ENCODE measurements around the gene GPX4. TPM values are rescaled to one million over a fixed set of nuclear protein-coding genes. Genes with fewer than 3 reads are reported as not detected.

Gene GPX4
- total and polyA plus RNA-seq, 2 of the 13 experiments (the other 11 are each of a cell fraction or from before 2014, with no cell fraction given) = 535 to 613 TPM

- TF ChIP-seq, protein P1, sequence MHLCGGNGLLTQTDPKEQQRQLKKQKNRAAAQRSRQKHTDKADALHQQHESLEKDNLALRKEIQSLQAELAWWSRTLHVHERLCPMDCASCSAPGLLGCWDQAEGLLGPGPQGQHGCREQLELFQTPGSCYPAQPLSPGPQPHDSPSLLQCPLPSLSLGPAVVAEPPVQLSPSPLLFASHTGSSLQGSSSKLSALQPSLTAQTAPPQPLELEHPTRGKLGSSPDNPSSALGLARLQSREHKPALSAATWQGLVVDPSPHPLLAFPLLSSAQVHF (CRISPR knock-in tag; IDR thresholded peaks at IDR 0.05) = no peak
- TF ChIP-seq ZBTB33 (CRISPR knock-in tag; IDR thresholded peaks at IDR 0.05) = peak; percentile 88; the same call in 1 of the 2 replicates
Observed at GRCh38 chr19:1122972-1123363, 19.2 kb downstream of the GPX4 start (continued).

DNA sequence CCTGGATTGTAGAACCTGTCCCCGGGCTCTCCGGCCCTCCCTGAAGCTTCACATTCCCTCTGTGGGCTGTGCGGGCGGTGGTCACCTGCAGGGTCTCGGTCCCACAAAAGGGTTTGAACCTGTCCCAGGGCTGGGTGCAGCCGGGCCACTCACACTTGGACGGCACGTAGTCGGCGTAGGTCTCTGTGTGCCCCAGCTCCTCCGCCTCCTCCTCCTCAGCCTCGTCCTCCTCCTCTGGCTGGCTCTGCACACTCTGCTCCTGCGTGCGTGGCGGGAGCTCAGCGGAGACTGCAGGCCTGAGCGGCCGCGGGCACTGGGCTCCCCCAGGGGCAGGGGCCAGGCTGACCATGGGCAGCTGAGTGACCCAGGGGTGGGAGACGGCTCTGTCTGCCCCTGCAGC lies 19.6 kb downstream of the GPX4 start:
- TF ChIP-seq MIXL1 (CRISPR knock-in tag; IDR thresholded peaks at IDR 0.05) (no peak), NAIF1 (CRISPR knock-in tag; IDR thresholded peaks at IDR 0.05; ENCODE audit: borderline replicate concordance) (no peak), ZNF263 (CRISPR knock-in tag; IDR thresholded peaks at IDR 0.05) (no peak), IKZF4 (CRISPR knock-in tag; IDR thresholded peaks at IDR 0.05; ENCODE audit: borderline replicate concordance, low read depth, not compliant biosample characterization) (no peak), ZNF639 (CRISPR knock-in tag; conservative IDR thresholded peaks at IDR 0.05) (no peak), ISL2 (CRISPR knock-in tag; IDR thresholded peaks at IDR 0.05) (no peak), KDM6A (CRISPR knock-in tag; IDR thresholded peaks at IDR 0.05; ENCODE audit: low read depth) (no peak), FOXO1 (CRISPR knock-in tag; IDR thresholded peaks at IDR 0.05) (no peak), ZSCAN21 (CRISPR knock-in tag; IDR thresholded peaks at IDR 0.05; ENCODE audit: borderline replicate concordance) (no peak), POLR2G (IDR thresholded peaks at IDR 0.05; ENCODE audit: low read depth, low read length) (no peak), ZNF383 (CRISPR knock-in tag; IDR thresholded peaks at IDR 0.05; ENCODE audit: borderline replicate concordance) (no peak), ZFP82 (CRISPR knock-in tag; IDR thresholded peaks at IDR 0.05; ENCODE audit: borderline replicate concordance) (no peak)
- TF ChIP-seq, protein P2, sequence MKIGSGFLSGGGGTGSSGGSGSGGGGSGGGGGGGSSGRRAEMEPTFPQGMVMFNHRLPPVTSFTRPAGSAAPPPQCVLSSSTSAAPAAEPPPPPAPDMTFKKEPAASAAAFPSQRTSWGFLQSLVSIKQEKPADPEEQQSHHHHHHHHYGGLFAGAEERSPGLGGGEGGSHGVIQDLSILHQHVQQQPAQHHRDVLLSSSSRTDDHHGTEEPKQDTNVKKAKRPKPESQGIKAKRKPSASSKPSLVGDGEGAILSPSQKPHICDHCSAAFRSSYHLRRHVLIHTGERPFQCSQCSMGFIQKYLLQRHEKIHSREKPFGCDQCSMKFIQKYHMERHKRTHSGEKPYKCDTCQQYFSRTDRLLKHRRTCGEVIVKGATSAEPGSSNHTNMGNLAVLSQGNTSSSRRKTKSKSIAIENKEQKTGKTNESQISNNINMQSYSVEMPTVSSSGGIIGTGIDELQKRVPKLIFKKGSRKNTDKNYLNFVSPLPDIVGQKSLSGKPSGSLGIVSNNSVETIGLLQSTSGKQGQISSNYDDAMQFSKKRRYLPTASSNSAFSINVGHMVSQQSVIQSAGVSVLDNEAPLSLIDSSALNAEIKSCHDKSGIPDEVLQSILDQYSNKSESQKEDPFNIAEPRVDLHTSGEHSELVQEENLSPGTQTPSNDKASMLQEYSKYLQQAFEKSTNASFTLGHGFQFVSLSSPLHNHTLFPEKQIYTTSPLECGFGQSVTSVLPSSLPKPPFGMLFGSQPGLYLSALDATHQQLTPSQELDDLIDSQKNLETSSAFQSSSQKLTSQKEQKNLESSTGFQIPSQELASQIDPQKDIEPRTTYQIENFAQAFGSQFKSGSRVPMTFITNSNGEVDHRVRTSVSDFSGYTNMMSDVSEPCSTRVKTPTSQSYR (CRISPR knock-in tag; IDR thresholded peaks at IDR 0.05; ENCODE audit: borderline replicate concordance) = no peak
- TF ChIP-seq, protein P3, sequence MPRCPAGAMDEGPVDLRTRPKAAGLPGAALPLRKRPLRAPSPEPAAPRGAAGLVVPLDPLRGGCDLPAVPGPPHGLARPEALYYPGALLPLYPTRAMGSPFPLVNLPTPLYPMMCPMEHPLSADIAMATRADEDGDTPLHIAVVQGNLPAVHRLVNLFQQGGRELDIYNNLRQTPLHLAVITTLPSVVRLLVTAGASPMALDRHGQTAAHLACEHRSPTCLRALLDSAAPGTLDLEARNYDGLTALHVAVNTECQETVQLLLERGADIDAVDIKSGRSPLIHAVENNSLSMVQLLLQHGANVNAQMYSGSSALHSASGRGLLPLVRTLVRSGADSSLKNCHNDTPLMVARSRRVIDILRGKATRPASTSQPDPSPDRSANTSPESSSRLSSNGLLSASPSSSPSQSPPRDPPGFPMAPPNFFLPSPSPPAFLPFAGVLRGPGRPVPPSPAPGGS (CRISPR knock-in tag; IDR thresholded peaks at IDR 0.05) = no peak
- 95% methylated on average over 8 of the region's 20 CpGs for WGBS (ENCODE audit: low lambda C conversion rate)
- in situ Hi-C loops (cut with HindIII; ENCODE audit: extremely low pct_ligation_motif_present, low pct_unique_long_range_greater_than_20kb) (no loop called here), intact Hi-C loops (cut with micrococcal nuclease; ENCODE audit: unreplicated experiment) (no loop called here)
- ATAC-seq (no peak; the same call in 2 of the 3 replicates), FAIRE-seq (no peak), DNase-seq (ENCODE audit: low spot score) (no peak)
- Histone ChIP-seq H3K9ac (ENCODE audit: insufficient read depth, low read depth, low read length) (no peak overlapping the region), H3K27ac (ENCODE audit: extremely low read length, insufficient read depth, low read length) (no peak overlapping the region), H3K4me2 (ENCODE audit: low read depth, low read length) (no peak overlapping the region), H3K79me2 (ENCODE audit: insufficient read depth, low read length) (no peaks in the 10 kb centered on the region), H2AFZ (ENCODE audit: low read length) (no peak overlapping the region), H3K4me3 (replicated peaks in 1 of 3; ENCODE audit: insufficient read depth in 1 of 3, low read depth in 2 of 3, low read length in 3 of 3) (no peak overlapping the region), H3K4me1 (ENCODE audit: insufficient read depth, low read length) (no peaks in the 10 kb centered on the region), H3K27me3 (ENCODE audit: control insufficient read depth in 1 of 2, insufficient read depth in 2 of 2, low read length in 2 of 2) (no peaks in the 10 kb centered on the region), H3K36me3 (replicated peaks in 1 of 2; ENCODE audit: control insufficient read depth in 1 of 2, insufficient read depth in 2 of 2, low read length in 2 of 2) (peaks cover 22 to 47% of the 10 kb centered on the region in 2 experiments; a peak in 4 of 5 replicates), H4K20me1 (ENCODE audit: insufficient read depth, low read length) (no peaks in the 10 kb centered on the region), H3K9me3 (ENCODE audit: low read length) (no peaks in the 10 kb centered on the region)
- BruUV-seq (replicated peaks) = no TSS peak
- ChIA-PET CTCF (ENCODE audit: low intra/inter-chr PET ratio, low total read pairs) (no interaction called here), POLR2A (interaction anchor here (0.8 to 1.2 kb wide), 2 partner anchors 9 to 117 kb away, joined by 3 to 5 read pairs; no protein-coding TSS in a partner anchor)
